Panc1 (cell line): ENCODE results near the gene TRIM14.

Source experiments
- POLR2AphosphoS5 ChIP-seq: IDR thresholded peaks from 2 replicates; pipeline ENCODE4 v1.6.1; 2012; ENCODE audit warnings: mild to moderate bottlenecking, low read depth, low read length, moderate library complexity
- TF ChIP-seq, protein P1 (sequence below): fragments of 450-650 bp; IDR thresholded peaks from 2 replicates; pipeline ENCODE4 v1.5.1; 2017; ENCODE audit warnings: mild to moderate bottlenecking

DNA sequence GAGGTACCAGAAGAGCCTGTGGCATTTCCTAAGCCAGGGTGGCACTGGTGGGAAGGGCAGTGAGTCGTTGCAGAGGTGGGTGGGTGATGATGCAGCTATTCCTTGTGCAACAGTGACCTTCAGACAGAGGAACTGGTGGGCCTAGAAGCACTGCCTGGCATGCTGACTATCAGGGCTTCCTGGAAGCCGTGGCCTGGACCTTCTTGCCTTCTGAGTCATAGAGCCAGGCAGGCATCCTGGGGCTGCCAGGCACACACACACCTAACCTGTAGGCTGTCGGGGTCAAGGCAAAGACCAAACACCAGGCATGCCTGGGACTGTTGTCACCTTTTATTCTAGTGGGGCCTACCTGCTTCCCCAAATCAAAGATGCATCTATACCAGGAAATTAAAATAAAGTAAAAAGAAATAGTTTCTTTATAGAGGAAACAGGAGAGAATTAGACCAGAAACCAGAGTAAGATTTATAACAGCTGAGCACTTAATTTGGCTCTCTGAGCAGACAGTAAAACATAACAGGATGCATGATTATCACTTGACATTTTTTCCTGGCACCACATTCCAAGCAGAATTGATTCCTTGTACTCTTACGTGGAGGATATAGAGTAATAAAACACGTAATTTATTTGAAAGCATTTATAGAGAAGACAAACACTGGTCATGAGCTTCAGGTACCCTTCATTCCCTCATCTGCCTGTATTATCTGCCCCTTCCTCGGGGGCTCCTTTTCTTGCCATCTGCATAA is 37.4 kb downstream of the TRIM14 start:
- TF ChIP-seq, protein P1, sequence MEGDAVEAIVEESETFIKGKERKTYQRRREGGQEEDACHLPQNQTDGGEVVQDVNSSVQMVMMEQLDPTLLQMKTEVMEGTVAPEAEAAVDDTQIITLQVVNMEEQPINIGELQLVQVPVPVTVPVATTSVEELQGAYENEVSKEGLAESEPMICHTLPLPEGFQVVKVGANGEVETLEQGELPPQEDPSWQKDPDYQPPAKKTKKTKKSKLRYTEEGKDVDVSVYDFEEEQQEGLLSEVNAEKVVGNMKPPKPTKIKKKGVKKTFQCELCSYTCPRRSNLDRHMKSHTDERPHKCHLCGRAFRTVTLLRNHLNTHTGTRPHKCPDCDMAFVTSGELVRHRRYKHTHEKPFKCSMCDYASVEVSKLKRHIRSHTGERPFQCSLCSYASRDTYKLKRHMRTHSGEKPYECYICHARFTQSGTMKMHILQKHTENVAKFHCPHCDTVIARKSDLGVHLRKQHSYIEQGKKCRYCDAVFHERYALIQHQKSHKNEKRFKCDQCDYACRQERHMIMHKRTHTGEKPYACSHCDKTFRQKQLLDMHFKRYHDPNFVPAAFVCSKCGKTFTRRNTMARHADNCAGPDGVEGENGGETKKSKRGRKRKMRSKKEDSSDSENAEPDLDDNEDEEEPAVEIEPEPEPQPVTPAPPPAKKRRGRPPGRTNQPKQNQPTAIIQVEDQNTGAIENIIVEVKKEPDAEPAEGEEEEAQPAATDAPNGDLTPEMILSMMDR: no peak
- TF ChIP-seq POLR2AphosphoS5: no peak
